Measurements from ENCODE around the gene PKIG.

The PKIG gene

DNA sequence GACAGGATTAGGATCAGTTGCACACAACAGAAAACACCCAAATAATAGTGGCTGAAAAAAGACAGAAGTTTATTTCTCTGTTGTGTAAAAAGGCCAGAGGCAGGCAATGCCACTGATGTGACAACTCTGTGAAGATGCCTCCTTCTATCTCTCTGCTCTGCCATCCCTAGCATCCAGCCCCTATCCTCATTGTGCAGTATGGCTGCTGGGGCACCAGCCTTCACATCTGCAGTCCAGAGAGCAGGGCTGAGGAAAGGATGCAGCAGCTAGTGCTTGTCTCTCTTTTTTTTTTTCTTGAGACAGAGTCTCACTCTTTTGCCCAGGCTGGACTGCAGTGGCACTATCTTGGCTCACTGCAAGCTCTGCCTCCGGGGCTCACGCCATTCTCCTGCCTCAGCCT lies 75.5 kb downstream of the PKIG start:
- DNase-seq: no peak

DNA sequence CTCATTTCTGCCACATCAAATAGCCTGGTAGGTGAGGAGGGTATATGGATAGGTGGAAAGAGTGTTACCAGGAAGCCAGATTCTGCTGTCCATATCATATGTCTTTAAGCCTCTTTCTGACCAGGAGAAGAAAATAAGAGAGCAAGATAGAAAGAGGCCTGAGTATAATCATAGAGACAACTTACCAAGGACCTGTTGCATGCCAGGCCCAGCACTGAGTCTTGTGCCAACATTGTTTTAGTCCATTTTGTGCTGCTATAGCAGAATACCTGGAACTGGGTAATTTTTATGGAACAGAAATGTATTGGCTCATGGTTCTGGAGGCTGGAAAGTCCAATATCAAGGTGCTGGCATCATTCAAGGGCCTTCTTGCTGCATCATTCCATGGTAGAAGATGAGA lies 76.4 kb downstream of the PKIG start:
- DNase-seq: no peak

DNA sequence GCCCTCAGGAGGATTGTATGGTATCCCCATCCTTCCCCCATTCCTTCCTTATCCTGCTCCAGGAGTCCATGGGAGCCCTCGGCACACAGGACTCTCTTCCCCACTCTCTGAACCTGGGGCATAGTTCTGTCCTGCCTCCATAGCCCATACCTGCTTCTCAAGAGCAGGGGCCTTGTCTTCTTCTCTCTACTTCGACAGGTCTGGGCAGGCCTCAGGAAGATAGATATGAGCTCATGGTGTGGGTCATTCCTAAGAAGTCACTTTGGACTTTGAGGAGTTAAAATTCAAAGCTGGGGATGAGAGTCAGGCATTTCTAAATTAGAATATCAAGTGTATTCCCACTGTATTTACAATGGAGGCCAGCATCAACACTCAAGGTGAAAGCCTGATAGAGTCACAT lies 77.6 kb downstream of the PKIG start:
- DNase-seq: no peak

GRCh38 chr20:44660581-44660980 lies 78.2 kb downstream of the PKIG start:
- no peak for DNase-seq

- DNase-seq: no peak
These were observed 79.9 kb downstream of the PKIG start for GRCh38 chr20:44662261-44662660.

DNA sequence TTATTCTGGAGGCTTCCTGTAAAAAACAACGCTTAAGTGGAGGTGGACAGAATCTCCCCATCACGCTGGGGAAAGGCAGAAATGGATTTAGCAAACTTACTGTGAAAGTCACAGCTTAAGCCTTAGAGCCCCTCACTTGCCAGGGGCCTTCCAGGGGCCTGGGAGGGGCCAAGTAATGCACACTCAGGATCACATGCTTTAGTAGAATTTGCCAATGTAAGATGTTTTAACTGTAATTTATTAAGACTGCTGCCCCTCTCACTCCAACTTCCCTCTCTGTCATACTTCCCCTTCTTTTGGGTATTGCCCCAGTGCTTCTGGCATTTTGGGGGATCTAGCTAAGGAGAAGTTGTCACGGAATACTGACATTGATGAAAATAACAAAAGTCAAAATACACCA lies 81.8 kb downstream of the PKIG start:
- no peak for DNase-seq

DNA sequence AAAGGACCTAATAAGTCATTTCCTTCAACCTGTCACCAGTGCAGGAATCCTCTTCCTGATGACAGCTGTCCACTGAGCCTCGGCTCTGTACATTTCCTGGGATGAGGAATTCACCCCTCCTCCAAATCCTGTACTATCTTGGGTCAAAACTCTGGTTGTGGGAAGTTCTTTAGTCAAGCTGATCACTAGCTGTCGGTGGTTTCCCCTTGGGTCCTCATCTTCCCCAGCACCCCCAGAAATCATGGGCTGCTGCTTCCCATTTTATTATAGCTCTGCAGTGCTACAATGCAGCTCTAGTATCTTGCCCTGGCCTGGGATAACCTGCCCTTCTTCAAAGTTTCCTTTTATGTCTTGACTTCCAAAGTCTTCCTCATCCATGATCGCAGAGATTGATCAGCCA lies 83.7 kb downstream of the PKIG start:
- DNase-seq: no peak
